HEK293 (cell line): ENCODE data around the gene SAMD11.
A peak's percentile ranks its signal among the peaks of the same experiment; 100 is the strongest.

Experiments used
- KLF1 ChIP-seq: fragments of 450-650 bp; formaldehyde crosslinking; IDR thresholded peaks from 2 replicates; pipeline ENCODE4 v1.5.1; 2016; ENCODE audit warnings: missing biosample characterization, missing genetic modification characterization
- REST ChIP-seq: fragments of 450-650 bp; formaldehyde crosslinking; IDR thresholded peaks from 2 replicates; pipeline ENCODE4 v1.5.1; 2016; ENCODE audit warnings: missing biosample characterization, missing genetic modification characterization
- TRIM28 ChIP-seq: IDR thresholded peaks from 2 replicates; pipeline ENCODE4 v1.6.1; 2011; ENCODE audit warnings: low read length, control low read depth, borderline replicate concordance
- ZFP41 ChIP-seq: fragments of 450-650 bp; formaldehyde crosslinking; IDR thresholded peaks from 2 replicates; pipeline ENCODE4 v1.5.1; 2016; ENCODE audit warnings: missing biosample characterization, missing genetic modification characterization, borderline replicate concordance
- ZNF175 ChIP-seq: fragments of 450-650 bp; formaldehyde crosslinking; IDR thresholded peaks from 2 replicates; pipeline ENCODE4 v1.5.1; 2016; ENCODE audit warnings: missing biosample characterization, missing genetic modification characterization
- ZNF529 ChIP-seq: fragments of 450-650 bp; formaldehyde crosslinking; IDR thresholded peaks from 2 replicates; pipeline ENCODE4 v1.5.1; 2017; ENCODE audit warnings: missing genetic modification characterization, missing biosample characterization; ENCODE audit not compliant: insufficient replicate concordance
- ZNF561 ChIP-seq: fragments of 450-650 bp; IDR thresholded peaks from 2 replicates; pipeline ENCODE4 v1.5.1; 2018; ENCODE audit warnings: missing biosample characterization, missing genetic modification characterization, borderline replicate concordance
- ZNF830 ChIP-seq: fragments of 450-650 bp; IDR thresholded peaks from 2 replicates; pipeline ENCODE4 v1.5.0; 2018; ENCODE audit warnings: missing biosample characterization, missing genetic modification characterization, low read depth, mild to moderate bottlenecking, moderate library complexity
- TF ChIP-seq, protein P1 (sequence below): fragments of 450-650 bp; formaldehyde crosslinking; IDR thresholded peaks from 2 replicates; pipeline ENCODE4 v1.5.1; 2016; ENCODE audit warnings: missing biosample characterization, missing genetic modification characterization
- TF ChIP-seq, protein P2 (sequence below): fragments of 450-650 bp; formaldehyde crosslinking; IDR thresholded peaks from 2 replicates; pipeline ENCODE4 v1.5.1; 2016; ENCODE audit warnings: missing biosample characterization, missing genetic modification characterization, low read depth
- TF ChIP-seq, protein P3 (sequence below): fragments of 450-650 bp; formaldehyde crosslinking; IDR thresholded peaks from 2 replicates; pipeline ENCODE4 v1.5.1; 2017; ENCODE audit warnings: missing biosample characterization, missing genetic modification characterization
- TF ChIP-seq, protein P4 (sequence below): fragments of 450-650 bp; formaldehyde crosslinking; IDR thresholded peaks from 2 replicates; pipeline ENCODE4 v1.5.1; 2017; ENCODE audit warnings: missing biosample characterization, missing genetic modification characterization

DNA sequence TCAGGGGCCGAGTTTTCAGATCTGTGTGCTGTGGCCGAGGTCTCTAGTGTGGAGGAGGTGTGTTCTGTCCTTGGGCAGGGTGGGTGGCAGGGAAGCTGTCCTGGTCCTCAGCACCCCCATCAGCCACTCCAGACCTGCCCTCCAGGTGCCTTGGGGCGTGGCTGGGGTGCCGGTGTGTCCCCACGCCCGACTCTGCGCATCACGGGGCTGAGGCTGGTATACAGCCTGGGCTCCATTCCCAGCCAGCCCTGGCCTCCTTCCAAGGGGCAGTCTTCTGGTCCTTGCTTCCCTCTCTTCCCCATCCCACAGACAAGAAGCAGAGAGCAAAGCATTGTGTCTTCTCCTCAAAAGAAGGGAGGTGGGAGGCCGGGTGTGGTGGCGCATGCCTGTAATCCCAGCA is 4.0 kb downstream of the SAMD11 start:
- TF ChIP-seq, protein P1, sequence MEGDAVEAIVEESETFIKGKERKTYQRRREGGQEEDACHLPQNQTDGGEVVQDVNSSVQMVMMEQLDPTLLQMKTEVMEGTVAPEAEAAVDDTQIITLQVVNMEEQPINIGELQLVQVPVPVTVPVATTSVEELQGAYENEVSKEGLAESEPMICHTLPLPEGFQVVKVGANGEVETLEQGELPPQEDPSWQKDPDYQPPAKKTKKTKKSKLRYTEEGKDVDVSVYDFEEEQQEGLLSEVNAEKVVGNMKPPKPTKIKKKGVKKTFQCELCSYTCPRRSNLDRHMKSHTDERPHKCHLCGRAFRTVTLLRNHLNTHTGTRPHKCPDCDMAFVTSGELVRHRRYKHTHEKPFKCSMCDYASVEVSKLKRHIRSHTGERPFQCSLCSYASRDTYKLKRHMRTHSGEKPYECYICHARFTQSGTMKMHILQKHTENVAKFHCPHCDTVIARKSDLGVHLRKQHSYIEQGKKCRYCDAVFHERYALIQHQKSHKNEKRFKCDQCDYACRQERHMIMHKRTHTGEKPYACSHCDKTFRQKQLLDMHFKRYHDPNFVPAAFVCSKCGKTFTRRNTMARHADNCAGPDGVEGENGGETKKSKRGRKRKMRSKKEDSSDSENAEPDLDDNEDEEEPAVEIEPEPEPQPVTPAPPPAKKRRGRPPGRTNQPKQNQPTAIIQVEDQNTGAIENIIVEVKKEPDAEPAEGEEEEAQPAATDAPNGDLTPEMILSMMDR (tag by site-specific recombination): no peak
- TF ChIP-seq, protein P2, sequence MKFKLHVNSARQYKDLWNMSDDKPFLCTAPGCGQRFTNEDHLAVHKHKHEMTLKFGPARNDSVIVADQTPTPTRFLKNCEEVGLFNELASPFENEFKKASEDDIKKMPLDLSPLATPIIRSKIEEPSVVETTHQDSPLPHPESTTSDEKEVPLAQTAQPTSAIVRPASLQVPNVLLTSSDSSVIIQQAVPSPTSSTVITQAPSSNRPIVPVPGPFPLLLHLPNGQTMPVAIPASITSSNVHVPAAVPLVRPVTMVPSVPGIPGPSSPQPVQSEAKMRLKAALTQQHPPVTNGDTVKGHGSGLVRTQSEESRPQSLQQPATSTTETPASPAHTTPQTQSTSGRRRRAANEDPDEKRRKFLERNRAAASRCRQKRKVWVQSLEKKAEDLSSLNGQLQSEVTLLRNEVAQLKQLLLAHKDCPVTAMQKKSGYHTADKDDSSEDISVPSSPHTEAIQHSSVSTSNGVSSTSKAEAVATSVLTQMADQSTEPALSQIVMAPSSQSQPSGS (tag by site-specific recombination): no peak
- no peak for TF ChIP-seq REST (tag by site-specific recombination)
- no peak for TF ChIP-seq TRIM28
- TF ChIP-seq, protein P3, sequence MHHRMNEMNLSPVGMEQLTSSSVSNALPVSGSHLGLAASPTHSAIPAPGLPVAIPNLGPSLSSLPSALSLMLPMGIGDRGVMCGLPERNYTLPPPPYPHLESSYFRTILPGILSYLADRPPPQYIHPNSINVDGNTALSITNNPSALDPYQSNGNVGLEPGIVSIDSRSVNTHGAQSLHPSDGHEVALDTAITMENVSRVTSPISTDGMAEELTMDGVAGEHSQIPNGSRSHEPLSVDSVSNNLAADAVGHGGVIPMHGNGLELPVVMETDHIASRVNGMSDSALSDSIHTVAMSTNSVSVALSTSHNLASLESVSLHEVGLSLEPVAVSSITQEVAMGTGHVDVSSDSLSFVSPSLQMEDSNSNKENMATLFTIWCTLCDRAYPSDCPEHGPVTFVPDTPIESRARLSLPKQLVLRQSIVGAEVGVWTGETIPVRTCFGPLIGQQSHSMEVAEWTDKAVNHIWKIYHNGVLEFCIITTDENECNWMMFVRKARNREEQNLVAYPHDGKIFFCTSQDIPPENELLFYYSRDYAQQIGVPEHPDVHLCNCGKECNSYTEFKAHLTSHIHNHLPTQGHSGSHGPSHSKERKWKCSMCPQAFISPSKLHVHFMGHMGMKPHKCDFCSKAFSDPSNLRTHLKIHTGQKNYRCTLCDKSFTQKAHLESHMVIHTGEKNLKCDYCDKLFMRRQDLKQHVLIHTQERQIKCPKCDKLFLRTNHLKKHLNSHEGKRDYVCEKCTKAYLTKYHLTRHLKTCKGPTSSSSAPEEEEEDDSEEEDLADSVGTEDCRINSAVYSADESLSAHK (tag by site-specific recombination): no peak
- no peak for TF ChIP-seq ZFP41
- TF ChIP-seq KLF1 (tag by site-specific recombination): peak; percentile 93
- TF ChIP-seq ZNF830: no peak
- TF ChIP-seq ZNF175: no peak
- TF ChIP-seq ZNF561 (tag by site-specific recombination): no peak
- TF ChIP-seq, protein P4, sequence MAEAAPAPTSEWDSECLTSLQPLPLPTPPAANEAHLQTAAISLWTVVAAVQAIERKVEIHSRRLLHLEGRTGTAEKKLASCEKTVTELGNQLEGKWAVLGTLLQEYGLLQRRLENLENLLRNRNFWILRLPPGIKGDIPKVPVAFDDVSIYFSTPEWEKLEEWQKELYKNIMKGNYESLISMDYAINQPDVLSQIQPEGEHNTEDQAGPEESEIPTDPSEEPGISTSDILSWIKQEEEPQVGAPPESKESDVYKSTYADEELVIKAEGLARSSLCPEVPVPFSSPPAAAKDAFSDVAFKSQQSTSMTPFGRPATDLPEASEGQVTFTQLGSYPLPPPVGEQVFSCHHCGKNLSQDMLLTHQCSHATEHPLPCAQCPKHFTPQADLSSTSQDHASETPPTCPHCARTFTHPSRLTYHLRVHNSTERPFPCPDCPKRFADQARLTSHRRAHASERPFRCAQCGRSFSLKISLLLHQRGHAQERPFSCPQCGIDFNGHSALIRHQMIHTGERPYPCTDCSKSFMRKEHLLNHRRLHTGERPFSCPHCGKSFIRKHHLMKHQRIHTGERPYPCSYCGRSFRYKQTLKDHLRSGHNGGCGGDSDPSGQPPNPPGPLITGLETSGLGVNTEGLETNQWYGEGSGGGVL (tag by site-specific recombination): no peak
- no peak for TF ChIP-seq ZNF529
